ENCODE results near the gene SOX30.

GRCh38 chr5:157682257-157682656 lies 30.0 kb upstream of the SOX30 start:
- TF ChIP-seq POLR2A (IDR thresholded peaks at IDR 0.05; ENCODE audit: low read depth, low read length): no peak
- no peak for TF ChIP-seq TAF1 (IDR thresholded peaks at IDR 0.05; ENCODE audit: low read depth, low read length)
- TF ChIP-seq SPI1 (IDR thresholded peaks at IDR 0.05; ENCODE audit: low read depth, low read length): no peak
- no peak for TF ChIP-seq POLR2AphosphoS5 (IDR thresholded peaks at IDR 0.05; ENCODE audit: low read depth, low read length)
- TF ChIP-seq POU2F2 (IDR thresholded peaks at IDR 0.05; ENCODE audit: low read depth, low read length): no peak
